ENCODE data around the gene KRT80.

DNA sequence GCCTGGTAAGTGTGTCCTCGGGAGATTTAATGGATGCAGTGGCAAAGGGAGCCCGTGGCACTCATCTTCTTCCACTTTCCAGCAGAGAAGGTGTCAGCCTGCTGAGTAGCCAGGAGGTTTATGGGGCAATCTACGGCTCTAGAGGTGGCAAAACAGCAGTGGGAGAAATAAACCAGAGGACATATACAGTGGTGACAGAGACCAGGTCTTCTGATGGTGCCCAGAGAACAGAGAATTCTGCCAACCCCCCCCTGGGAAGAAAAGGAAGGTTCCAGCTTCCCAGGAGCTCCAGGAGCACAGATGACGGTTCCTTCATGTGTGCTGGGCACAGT lies 69.3 kb downstream of the KRT80 start:
- TF ChIP-seq POLR2A (IDR thresholded peaks at IDR 0.05; ENCODE audit: low read length) (no peak), GATA1 (IDR thresholded peaks at IDR 0.05; ENCODE audit: low read depth, low read length) (no peak)

All from erythroblast (primary cell).